Head of caudate nucleus (tissue), 42 donors: Measurements from ENCODE around the gene GALNT14.

Experiments
- DNase-seq, 42 donors: peaks; one replicate each; pipeline versions ENCODE4 v3.0.0 to v3.0.0-alpha.2; 2020 to 2021; ENCODE audit warnings: mixed read lengths in 7 of 42
- intact Hi-C: fragments of 100-400 bp; cut with DNase I; formaldehyde crosslinking; loops from one replicate; pipeline ENCODE4 v1.15.0; 2022

The GALNT14 gene

GRCh38 chr2:30888852-30889409 lies 249.3 kb downstream of the GALNT14 start:
- intact Hi-C loops: no loop called here
- peak in 1 of 42 donors; percentile 16 for DNase-seq

GRCh38 chr2:30886080-30886479 lies 252.2 kb downstream of the GALNT14 start:
- DNase-seq: no peak
- intact Hi-C loops: no loop called here

- intact Hi-C loops: no loop called here
- DNase-seq: peak in 1 of 42 donors; percentile 4
Measured at GRCh38 chr2:30883822-30884221, 254.4 kb downstream of the GALNT14 start.

- intact Hi-C loops: no loop called here
- peak in 1 of 42 donors; percentile 7 for DNase-seq
Measured at GRCh38 chr2:30883184-30883583, 255.1 kb downstream of the GALNT14 start.

- intact Hi-C loops: no loop called here
- DNase-seq: no peak
Measured at GRCh38 chr2:30880516-30880915, 257.7 kb downstream of the GALNT14 start.

- intact Hi-C loops: no loop called here
- DNase-seq: no peak
Measured at GRCh38 chr2:30877833-30878232, 260.4 kb downstream of the GALNT14 start.

GRCh38 chr2:30872797-30873196 lies 265.4 kb downstream of the GALNT14 start:
- DNase-seq: no peak
- intact Hi-C loops: no loop called here

- no peak for DNase-seq
- intact Hi-C loops: no loop called here
Measured at GRCh38 chr2:30871980-30872789, 266.1 kb downstream of the GALNT14 start.

- DNase-seq: no peak
- intact Hi-C loops: no loop called here
Measured at GRCh38 chr2:30871440-30871839, 266.8 kb downstream of the GALNT14 start.

GRCh38 chr2:30869988-30870387 lies 268.3 kb downstream of the GALNT14 start:
- intact Hi-C loops: no loop called here
- DNase-seq: no peak

GRCh38 chr2:30867385-30867784 lies 270.9 kb downstream of the GALNT14 start:
- no peak for DNase-seq
- intact Hi-C loops: no loop called here

- no peak for DNase-seq
- intact Hi-C loops: no loop called here
Measured at GRCh38 chr2:30866974-30867373, 271.3 kb downstream of the GALNT14 start.

GRCh38 chr2:30865892-30866681 lies 272.2 kb downstream of the GALNT14 start:
- no peak for DNase-seq
- intact Hi-C loops: no loop called here

- intact Hi-C loops: no loop called here
- DNase-seq: no peak
Measured at GRCh38 chr2:30865243-30865642, 273.0 kb downstream of the GALNT14 start.

- DNase-seq: peak; percentile 44 to 89 (median 74)
- intact Hi-C loops: loop anchor here (5.0 kb wide), 1 partner anchor 150 kb away; no protein-coding TSS in a partner anchor
Measured at GRCh38 chr2:30862054-30862651, 276.1 kb downstream of the GALNT14 start.

GRCh38 chr2:30860726-30861125 lies 277.5 kb downstream of the GALNT14 start:
- intact Hi-C loops: loop anchor here (5.0 kb wide), 1 partner anchor 148 kb away; no protein-coding TSS in a partner anchor

More at GRCh38 chr2:30860726-30861125, 277.5 kb downstream of the GALNT14 start:
- DNase-seq: no peak
